ENCODE results near the gene CHN1.

GRCh38 chr2:174830561-174830960 lies 174.6 kb downstream of the CHN1 start:
- no peak for TF ChIP-seq POLR2A (IDR thresholded peaks at IDR 0.05)
- TF ChIP-seq CTCF (IDR thresholded peaks at IDR 0.05 in 4 of 5, conservative IDR thresholded peaks at IDR 0.05 in 1 of 5), result no peak

All from gastrocnemius medialis (tissue), 4 donors.